Lower leg skin (tissue), 4 donors: ENCODE results near the gene HPDL. TPM values are rescaled to one million over a fixed set of nuclear protein-coding genes. Genes with fewer than 3 reads are reported as not detected.
"Not testable (repeated sequence)": the region's sequence is repeated elsewhere in the genome, so short reads cannot be mapped to it uniquely, and the experiment has no call there.

Experiments
- DNase-seq, 2 donors: peaks; one replicate each; pipeline ENCODE4 v3.0.0-alpha.2; 2019; ENCODE audit warnings: low spot score in 2 of 2
- H3K4me3 ChIP-seq: fragments of 200-600 bp; sonication (generic); 2 replicates; pipeline ENCODE4 v1.5.1; 2017; ENCODE audit warnings: mild to moderate bottlenecking, low read depth; ENCODE audit not compliant: poor library complexity, severe bottlenecking
- POLR2A ChIP-seq, 2 donors: fragments of 450-650 bp; IDR thresholded peaks; one replicate each; pipeline ENCODE4 v1.6.1; 2016 to 2017; ENCODE audit warnings: antibody characterized with exemption in 2 of 2, mild to moderate bottlenecking in 1 of 2, moderate library complexity in 1 of 2
- WGBS, 2 donors: methylation state at CpG; one replicate each; pipeline ENCODE4 v1.1.5; 2018; 5-methylcytosine and 5-hydroxymethylcytosine counted together
- intact Hi-C: fragments of 100-400 bp; cut with DNase I; formaldehyde crosslinking; loops from one replicate; pipeline ENCODE4 v1.15.0; 2023; ENCODE audit warnings: low total_unique reads
- total RNA-seq, 4 donors: library from RNA; depleted of rRNA; stranded (reverse); fragments of >200 nt; gene quantifications; one replicate each; pipeline ENCODE4 v1.1.0, GENCODE V29; 2016
- TF ChIP-seq, protein P1 (sequence below), 3 donors: fragments of 450-650 bp; IDR thresholded peaks; one replicate each; pipeline ENCODE4 v1.5.1; 2016; ENCODE audit warnings: antibody characterized with exemption in 3 of 3, mild to moderate bottlenecking in 3 of 3, moderate library complexity in 2 of 3

The HPDL gene
- total RNA-seq, 4 donors from 2014 or later: 0.34 to 0.91 (median 0.63) TPM

DNA sequence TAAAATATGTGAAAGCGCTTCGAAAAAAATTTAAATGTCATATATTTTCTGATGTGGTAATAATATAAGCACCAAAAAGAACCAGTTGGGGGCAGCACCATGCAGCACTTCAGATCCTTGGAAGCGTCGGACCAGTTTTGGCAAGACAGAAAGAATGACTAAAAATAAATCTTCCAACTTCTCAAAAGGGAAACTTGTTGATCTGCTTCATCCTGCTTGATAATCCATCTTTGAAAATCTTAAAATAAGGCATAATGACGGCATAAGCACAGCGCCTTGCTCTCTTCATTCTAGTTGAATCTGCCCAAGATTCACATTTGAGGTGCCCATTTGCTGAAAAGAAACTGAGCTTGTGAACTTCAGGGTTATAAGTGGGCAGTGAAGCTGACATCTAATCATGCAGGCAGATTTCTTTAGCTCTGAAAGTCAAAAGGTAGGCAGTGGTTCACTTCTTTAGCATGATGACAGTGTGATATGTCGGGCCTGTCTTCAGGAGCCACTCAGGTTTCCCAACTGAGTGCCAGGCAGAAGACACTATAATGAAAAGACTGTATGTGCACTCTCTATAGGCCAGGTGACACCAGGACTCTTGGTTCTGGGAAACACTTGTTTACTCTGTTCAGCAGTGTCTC is 33.3 kb downstream of the HPDL start:
- no peak overlapping the region for H3K4me3 ChIP-seq

DNA sequence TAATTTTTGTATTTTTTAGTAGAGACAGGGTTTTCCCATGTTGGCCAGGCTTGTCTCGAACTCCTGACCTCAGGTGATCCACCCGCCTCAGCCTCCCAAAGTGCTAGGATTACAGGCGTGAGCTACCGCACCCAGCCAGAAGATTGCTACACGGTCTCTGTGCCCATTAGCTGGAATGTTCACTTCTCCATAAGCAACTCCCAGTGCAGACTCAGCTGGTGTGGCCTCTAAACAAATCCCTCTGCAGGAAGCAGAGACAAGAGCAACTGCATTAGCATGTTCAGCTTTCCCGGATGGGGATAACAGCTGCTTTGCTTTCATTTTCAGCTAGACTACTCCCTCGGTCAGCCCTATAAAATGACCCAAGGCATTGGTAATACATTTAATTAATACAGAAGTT is 34.3 kb downstream of the HPDL start:
- 14 to 21% methylated on average over 7 of the region's 7 CpGs for WGBS, 2 donors
- DNase-seq: peak; percentile 64 to 85
- intact Hi-C loops: loop anchor here (5.0 kb wide), 2 partner anchors 131 to 216 kb away; partner anchors contain the start of gene TESK2
- not testable (repeated sequence) for H3K4me3 ChIP-seq

More for the DNA sequence above, 33.3 kb downstream of the HPDL start:
- intact Hi-C loops: loop anchor here (5.0 kb wide), 3 partner anchors 132 to 217 kb away; partner anchors contain the start of gene TESK2
- WGBS, 2 donors: 10 to 13% methylated on average over 7 of the region's 7 CpGs
- DNase-seq: peak; percentile 77 to 85
- no peak for TF ChIP-seq POLR2A (IDR thresholded peaks at IDR 0.05)
- TF ChIP-seq, protein P1, sequence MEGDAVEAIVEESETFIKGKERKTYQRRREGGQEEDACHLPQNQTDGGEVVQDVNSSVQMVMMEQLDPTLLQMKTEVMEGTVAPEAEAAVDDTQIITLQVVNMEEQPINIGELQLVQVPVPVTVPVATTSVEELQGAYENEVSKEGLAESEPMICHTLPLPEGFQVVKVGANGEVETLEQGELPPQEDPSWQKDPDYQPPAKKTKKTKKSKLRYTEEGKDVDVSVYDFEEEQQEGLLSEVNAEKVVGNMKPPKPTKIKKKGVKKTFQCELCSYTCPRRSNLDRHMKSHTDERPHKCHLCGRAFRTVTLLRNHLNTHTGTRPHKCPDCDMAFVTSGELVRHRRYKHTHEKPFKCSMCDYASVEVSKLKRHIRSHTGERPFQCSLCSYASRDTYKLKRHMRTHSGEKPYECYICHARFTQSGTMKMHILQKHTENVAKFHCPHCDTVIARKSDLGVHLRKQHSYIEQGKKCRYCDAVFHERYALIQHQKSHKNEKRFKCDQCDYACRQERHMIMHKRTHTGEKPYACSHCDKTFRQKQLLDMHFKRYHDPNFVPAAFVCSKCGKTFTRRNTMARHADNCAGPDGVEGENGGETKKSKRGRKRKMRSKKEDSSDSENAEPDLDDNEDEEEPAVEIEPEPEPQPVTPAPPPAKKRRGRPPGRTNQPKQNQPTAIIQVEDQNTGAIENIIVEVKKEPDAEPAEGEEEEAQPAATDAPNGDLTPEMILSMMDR (IDR thresholded peaks at IDR 0.05): no peak

DNA sequence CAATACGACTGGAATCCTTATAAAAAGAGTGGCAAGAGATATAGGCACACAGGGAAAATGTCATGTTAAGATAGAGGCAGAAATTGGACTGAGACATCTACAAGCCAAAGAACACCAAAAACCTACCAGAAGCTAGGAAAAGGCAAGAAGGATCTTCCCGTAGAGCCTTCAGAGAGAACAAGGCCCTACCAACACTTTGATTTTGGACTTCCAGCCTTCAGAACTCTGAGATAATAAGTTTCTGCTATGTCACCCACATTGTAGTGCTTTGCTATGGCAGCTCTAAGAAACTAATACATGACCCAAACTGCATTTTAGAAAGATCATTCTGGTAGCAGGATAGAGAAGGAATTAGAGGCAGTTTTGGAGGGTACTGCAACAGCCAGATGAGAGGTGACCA is 37.6 kb downstream of the HPDL start:
- 95 to 96% methylated on average over 2 of the region's 2 CpGs for WGBS, 2 donors

DNA sequence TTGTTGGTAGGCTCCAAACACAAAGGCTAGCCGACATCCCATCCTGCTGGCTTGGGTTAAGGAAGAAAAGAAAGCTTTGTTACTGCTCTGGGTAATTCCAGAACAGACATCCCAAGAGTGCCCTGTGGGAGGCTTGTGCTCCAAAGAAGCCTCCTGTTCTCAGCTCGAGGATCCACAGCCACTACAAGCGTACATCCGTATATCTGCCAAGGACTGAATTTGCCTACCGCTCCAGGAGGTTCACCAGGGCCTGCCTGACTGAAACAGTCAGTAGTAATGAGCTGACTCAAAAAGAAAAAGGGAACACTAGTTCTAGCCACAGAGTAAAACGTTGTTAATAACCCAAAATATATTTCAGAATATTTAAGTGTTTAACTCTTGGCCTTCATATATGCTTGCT is 38.4 kb downstream of the HPDL start:
- 81 to 89% methylated on average over 6 of the region's 6 CpGs for WGBS, 2 donors
- H3K4me3 ChIP-seq: no peak overlapping the region
- DNase-seq: no peak
- intact Hi-C loops: no loop called here
- TF ChIP-seq, protein P1 (IDR thresholded peaks at IDR 0.05): no peak
- TF ChIP-seq POLR2A (IDR thresholded peaks at IDR 0.05): no peak

More for the DNA sequence above, 37.6 kb downstream of the HPDL start:
- H3K4me3 ChIP-seq: no peak overlapping the region
- TF ChIP-seq, protein P1 (IDR thresholded peaks at IDR 0.05): no peak
- DNase-seq: no peak
- intact Hi-C loops: loop anchor here (5.0 kb wide), 2 partner anchors 128 to 213 kb away; partner anchors contain the start of gene TESK2

DNA sequence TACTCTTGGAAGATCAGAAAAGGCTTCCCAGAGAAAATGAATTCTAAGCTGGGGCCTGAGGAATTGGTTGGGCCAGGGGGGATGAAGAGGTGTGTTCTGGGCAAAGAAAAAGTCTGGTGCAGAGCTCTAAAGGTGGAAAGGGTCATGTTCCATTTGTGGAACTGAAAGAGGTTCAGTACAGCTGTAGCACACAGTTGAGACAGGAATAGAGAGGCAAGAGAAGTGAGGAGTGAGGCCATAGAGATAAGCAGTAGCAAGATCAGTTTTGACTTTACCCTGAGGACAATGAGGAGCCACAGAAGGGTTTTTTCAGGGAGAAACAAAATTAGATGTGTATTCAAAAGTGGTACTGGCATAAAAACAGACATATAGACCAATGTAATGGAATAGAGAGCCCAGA is 43.9 kb downstream of the HPDL start:
- TF ChIP-seq POLR2A (IDR thresholded peaks at IDR 0.05): no peak
- TF ChIP-seq, protein P1 (IDR thresholded peaks at IDR 0.05): no peak
- intact Hi-C loops: no loop called here
- no peak for DNase-seq
- H3K4me3 ChIP-seq: no peak overlapping the region

DNA sequence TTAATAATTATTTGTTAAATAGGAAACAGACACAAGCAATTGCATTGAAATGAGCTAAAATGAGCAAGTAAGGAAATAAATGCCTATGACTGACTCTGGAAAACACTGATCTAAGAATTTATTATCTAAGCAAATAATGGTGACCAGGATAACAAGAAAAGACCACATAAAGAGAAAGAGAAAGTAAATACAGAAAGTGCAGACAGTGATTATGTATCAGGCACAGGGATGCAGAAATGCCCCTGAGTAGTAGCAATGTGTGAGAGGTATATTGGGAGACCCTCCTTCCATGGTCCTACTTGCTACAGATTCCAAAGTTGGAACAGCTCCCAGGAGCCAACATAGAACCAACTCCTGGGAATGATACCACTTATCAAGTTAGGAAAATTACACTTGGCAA is 46.9 kb downstream of the HPDL start:
- no peak for DNase-seq
- intact Hi-C loops: no loop called here
- TF ChIP-seq POLR2A (IDR thresholded peaks at IDR 0.05): no peak
- TF ChIP-seq, protein P1 (IDR thresholded peaks at IDR 0.05): no peak
- no peak overlapping the region for H3K4me3 ChIP-seq
